ENCODE results near the gene RGS11.

Gene RGS11

DNA sequence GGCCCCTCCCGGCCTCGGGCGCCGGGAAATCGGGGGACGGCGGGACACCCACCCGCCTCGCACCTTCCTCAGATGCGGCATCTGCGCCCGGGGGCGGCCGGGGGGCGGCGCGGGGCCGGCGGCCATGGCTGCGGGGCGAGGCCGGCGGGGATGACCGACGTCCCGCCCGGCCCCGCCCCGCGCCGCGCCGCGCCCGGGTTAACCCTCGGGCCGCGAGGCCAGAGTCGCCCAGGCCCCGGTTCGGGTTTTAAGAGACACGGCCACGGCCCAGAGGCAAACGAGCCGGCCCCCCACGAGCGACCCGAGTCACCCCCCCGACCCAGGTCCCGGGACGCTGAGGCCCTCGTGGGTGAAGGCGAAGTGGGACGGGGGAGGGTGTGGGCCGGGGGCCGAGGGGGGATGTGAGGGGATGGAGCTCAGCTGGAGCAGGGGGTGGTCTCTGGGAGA, at the start of gene RGS11:
TSS of gene RGS11 (minus strand) at position 159 of the 447 bp plus-strand sequence. CDS start at position 126, 33 bp downstream.
- TF ChIP-seq, protein P1, sequence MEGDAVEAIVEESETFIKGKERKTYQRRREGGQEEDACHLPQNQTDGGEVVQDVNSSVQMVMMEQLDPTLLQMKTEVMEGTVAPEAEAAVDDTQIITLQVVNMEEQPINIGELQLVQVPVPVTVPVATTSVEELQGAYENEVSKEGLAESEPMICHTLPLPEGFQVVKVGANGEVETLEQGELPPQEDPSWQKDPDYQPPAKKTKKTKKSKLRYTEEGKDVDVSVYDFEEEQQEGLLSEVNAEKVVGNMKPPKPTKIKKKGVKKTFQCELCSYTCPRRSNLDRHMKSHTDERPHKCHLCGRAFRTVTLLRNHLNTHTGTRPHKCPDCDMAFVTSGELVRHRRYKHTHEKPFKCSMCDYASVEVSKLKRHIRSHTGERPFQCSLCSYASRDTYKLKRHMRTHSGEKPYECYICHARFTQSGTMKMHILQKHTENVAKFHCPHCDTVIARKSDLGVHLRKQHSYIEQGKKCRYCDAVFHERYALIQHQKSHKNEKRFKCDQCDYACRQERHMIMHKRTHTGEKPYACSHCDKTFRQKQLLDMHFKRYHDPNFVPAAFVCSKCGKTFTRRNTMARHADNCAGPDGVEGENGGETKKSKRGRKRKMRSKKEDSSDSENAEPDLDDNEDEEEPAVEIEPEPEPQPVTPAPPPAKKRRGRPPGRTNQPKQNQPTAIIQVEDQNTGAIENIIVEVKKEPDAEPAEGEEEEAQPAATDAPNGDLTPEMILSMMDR (IDR thresholded peaks at IDR 0.05; ENCODE audit: borderline replicate concordance, control extremely low read depth, extremely low read depth, insufficient read depth, missing control alignments) = no peak
- no peak for DNase-seq (ENCODE audit: low spot score)
- in situ Hi-C loops (cut with MboI; ENCODE audit: low sequenced_read_pairs, unreplicated experiment) = no loop called here

DNA sequence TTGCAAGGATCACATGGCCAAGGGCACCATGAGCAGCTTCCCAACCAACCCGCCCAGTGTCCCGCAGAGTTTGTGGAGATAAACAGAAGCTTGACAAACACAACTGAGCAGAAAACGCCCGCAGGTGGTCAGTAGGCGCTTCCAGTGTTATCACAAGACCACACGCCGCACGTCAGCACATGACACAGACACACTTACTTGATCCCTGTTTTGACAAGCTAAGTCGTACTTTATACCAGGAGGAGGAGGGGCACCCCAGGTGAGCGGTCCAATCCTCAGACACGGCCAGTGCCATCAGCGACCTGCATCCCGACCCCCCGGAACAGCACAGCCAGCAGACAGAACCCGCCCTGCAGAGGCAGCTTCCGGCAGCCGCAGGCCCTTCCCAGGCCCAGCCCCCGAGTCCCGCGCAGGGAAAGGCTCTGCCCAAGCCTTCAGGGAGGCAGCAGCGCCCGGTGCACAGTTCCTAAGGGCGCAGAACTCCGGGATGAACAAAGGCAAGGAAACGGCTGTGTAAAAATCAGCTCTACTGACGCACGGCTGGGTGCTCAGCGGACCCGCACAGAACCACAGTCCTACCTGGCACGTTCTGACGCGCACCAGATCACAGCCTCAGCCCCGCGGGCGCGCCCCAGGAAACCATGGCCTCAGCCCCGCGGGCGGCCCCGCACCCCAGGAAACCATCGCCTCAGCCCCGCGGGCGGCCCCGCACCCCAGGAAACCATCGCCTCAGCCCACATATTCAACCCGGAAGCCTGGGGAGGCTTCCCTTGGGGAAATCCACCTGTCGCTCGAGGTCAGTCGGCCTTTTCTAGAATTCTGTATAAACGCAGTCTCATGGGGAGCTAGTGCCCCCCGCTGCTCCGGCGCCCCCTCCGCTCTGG, 48.9 kb upstream of the RGS11 start:
- in situ Hi-C loops (cut with MboI; ENCODE audit: low sequenced_read_pairs, unreplicated experiment) = no loop called here
- TF ChIP-seq, protein P1 (IDR thresholded peaks at IDR 0.05; ENCODE audit: borderline replicate concordance, control extremely low read depth, extremely low read depth, insufficient read depth, missing control alignments) = no peak
- peak; percentile 84 for DNase-seq (ENCODE audit: low spot score)

DNA sequence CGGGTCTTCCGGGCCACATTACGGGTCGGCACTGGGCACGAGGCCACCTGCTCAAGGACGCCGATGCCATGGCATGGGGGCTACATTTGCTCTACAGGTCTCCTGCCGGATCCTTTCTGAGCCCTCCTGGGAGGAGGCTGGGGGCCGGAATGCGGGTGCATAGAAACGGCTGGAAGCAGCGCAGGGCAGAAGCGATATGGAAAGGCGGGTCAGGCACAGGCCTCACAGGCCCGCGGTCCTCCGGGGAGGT, 48.4 kb upstream of the RGS11 start:
- no peak for DNase-seq (ENCODE audit: low spot score)
- TF ChIP-seq, protein P1 (IDR thresholded peaks at IDR 0.05; ENCODE audit: borderline replicate concordance, control extremely low read depth, extremely low read depth, insufficient read depth, missing control alignments) = no peak
- in situ Hi-C loops (cut with MboI; ENCODE audit: low sequenced_read_pairs, unreplicated experiment) = no loop called here

DNA sequence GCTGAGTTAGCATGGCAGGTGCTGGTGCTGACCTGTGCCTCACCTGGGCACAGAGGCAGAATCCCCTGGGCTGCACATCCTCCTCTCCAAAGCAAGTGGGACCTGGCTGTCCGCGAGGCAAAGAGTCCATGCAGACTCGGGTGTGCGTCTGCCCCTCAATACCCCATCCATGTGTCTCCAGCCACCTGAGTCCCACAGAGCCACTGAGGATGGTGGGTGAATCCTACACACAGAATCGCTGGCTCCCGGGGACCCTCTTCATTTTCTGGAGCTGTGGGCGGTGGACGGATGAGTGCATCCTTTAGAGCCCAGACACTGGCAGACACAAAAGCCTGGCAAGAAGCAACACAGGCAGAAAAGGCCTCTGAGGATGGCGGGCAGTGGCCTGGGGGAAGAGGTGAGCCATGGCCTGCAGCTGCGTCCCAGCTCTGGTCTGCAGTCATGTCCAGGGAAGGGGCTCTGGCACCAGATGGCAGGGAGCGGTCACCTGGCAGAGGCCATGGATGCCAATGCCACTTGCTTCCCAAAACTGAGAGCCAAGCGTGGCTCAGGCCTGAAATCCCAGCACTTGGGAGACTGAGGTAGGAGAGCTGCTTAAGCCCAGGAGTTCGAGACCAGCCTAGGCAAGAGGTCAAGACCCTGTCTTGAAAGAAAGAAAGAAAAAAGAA, 46.9 kb upstream of the RGS11 start:
- no peak for DNase-seq (ENCODE audit: low spot score)
- TF ChIP-seq, protein P1 (IDR thresholded peaks at IDR 0.05; ENCODE audit: borderline replicate concordance, control extremely low read depth, extremely low read depth, insufficient read depth, missing control alignments) = no peak
- in situ Hi-C loops (cut with MboI; ENCODE audit: low sequenced_read_pairs, unreplicated experiment) = no loop called here

DNA sequence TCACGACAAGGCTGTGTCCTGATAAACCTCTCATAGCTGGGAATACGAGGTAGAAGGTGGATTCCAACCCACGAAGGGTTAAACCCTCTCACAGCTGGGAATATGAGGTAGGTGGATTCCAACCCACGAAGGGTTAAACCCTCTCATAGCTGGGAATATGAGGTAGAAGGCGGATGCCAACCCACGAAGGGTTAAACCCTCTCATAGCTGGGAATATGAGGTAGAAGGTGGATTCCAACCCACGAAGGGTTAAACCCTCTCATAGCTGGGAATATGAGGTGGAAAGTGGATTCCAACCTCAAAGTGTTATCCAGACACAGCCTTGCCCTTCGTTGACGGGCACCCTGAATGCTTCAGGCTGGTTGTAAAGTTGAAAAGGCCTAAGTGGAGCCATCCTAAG, 45.8 kb upstream of the RGS11 start:
- in situ Hi-C loops (cut with MboI; ENCODE audit: low sequenced_read_pairs, unreplicated experiment) = no loop called here
- no peak for DNase-seq (ENCODE audit: low spot score)
- TF ChIP-seq, protein P1 (IDR thresholded peaks at IDR 0.05; ENCODE audit: borderline replicate concordance, control extremely low read depth, extremely low read depth, insufficient read depth, missing control alignments) = no peak

DNA sequence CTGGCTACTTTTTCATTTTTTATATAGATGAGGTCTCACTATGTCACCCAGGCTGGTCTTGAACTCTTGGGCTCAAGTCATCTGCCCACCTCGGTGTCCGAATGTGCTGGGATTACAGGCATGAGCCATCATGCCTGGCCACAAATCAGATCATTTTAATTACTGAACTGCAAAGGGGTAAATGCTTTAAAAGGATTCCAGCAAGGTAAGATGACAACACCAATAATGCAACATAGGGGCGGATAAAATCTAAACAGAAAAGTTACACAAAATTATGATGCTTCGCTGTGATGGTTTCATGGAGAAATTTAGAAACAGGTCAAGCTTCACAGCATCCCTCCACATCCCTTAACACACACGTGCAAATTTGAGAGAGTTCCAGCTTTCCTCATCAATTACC, 44.5 kb upstream of the RGS11 start:
- TF ChIP-seq, protein P1 (IDR thresholded peaks at IDR 0.05; ENCODE audit: borderline replicate concordance, control extremely low read depth, extremely low read depth, insufficient read depth, missing control alignments) = no peak
- DNase-seq (ENCODE audit: low spot score) = no peak
- in situ Hi-C loops (cut with MboI; ENCODE audit: low sequenced_read_pairs, unreplicated experiment) = no loop called here
